Stimulated activated CD8-positive, alpha-beta memory T cell treated with anti-CD3 and anti-CD28 coated beads, Interleukin-12 subunit alpha, Interleukin-12 subunit beta, amount 100 ng/mL, for 1 hour (primary cell): Measurements from ENCODE around the gene RGS10.

Experiments used
- DNase-seq: peaks from one replicate; pipeline ENCODE4 v3.0.0-alpha.2; 2020; ENCODE audit warnings: low read depth

Gene RGS10

DNA sequence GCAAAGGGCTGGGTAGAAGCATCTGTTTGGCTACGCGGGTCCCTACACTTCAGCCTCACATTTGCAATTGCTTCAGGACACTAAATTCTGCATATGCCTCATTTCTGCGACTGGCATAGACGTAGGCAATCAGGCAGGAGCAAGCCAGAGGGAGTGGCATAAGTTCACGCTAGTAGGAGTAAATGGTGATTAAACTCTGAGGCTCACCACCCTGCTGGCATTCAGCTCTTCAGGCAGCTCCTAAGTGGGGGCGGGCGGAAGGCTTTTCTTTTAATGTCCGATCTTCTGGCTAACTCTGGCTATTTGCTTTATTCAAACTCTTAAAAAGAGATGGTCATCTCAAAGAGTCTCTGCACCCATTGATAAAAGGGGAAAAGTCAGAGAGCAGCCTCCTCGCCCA lies 45.3 kb downstream of the RGS10 start:
- no peak for DNase-seq

GRCh38 chr10:119496273-119496672 lies 46.2 kb downstream of the RGS10 start:
- no peak for DNase-seq

DNA sequence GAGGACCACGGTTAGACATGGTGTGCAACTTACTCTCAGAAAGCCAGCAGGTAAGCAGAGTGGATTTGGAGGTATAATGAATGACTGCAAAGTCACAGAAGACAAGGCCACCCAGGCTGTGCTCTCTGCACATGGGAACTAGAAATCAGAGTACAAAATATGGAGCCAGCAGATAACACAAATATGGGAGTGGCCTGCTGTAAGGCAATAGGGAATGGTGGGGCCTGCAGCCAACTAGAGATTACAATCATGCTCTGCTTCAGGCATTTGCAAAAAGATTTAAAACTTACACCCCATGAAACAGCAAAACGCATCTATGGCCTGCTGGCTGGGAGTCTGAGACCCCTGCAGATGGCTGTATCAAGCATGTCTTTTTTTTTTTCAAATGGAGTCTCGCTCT lies 47.0 kb downstream of the RGS10 start:
- DNase-seq, result no peak

GRCh38 chr10:119495021-119495505 lies 47.5 kb downstream of the RGS10 start:
- no peak for DNase-seq

- no peak for DNase-seq
These were observed 48.1 kb downstream of the RGS10 start for GRCh38 chr10:119494236-119495020.

- DNase-seq, result no peak
These were observed 49.4 kb downstream of the RGS10 start for GRCh38 chr10:119493155-119493554.

GRCh38 chr10:119491966-119492757 lies 50.4 kb downstream of the RGS10 start:
- no peak for DNase-seq

DNA sequence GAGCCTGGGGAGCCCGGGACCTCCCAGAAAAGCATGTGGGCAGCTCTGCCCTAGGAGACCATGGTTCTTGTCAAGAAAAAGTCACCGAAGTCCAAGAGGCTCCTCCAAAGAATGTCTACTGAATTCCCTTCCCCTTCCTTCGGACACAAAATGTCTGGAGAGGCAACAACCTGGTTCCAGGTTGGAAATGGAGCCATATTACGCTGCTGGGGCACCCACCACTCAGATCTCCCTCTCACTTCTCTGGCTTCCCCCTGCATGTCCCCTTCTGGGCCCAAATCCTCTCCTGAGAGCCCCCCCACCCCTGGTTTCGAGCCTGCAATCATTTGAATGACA lies 52.6 kb downstream of the RGS10 start:
- DNase-seq, result no peak

DNA sequence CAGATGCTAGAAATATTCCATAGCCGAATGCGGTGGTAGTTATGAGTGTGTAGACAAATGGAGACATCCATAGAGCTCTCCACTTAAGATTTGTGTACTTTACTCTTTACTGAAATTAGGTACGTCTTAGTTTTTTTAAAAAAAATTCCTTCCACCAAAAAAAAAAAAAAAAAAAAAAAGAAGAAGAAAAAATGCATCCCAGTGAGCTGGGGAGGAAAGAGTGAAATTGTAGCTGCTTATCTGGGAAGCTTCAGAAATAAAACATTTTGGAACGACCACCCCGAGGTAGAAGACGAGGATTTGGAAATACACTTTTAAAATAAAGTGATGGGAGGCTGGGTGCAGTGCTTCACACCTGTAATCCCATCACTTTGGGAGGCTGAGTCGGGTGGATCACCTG lies 53.8 kb downstream of the RGS10 start:
- no peak for DNase-seq

GRCh38 chr10:119483839-119484238 lies 58.7 kb downstream of the RGS10 start:
- no peak for DNase-seq

DNA sequence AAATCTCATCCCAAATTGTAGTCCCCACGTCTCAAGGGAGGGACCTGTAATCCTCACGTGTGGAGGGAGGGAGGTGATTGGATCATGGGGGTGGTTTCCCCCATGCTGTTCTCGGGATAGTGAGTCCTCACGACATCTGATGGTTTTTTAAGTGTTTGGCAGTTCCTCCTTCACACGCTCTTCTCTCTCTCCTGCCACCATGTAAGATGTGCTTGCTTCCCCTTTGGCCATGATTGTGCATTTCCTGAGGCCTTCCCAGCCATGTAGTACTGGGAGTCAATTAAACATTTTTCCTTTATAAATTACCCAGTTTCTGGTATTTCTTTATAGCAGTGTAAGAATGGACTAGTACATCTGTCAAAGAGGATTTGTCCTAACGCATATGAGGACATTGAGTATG lies 59.5 kb downstream of the RGS10 start:
- no peak for DNase-seq

DNA sequence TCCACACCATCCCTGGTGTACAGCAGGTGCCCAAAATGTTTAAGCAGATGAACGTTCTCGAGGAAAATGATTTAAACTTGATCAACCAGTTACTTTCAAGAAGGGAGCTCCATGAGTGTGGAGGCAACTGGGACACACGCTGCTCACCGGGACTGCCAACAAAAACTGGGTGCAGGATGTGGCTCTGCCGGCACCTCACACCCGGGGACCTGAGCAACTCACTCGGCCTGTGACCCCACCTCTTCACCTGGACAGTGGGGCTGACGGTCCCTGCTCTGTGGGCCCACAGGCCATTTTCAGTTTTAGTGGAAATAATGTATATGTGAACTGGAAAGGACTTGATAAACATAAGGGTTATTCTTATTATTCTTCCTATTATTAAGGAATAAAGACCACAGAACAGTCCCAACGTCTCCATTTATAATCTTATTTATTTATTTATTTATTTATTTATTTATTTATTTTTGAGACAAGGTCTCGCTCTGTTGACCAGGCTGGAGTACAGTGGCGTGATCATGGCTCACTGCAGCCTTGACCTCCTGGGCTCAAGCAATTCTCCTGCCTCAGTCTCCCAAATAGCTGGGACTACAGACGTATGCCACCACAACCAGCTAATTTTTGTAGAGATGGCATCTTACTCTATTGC lies 60.6 kb downstream of the RGS10 start:
- no peak for DNase-seq

DNA sequence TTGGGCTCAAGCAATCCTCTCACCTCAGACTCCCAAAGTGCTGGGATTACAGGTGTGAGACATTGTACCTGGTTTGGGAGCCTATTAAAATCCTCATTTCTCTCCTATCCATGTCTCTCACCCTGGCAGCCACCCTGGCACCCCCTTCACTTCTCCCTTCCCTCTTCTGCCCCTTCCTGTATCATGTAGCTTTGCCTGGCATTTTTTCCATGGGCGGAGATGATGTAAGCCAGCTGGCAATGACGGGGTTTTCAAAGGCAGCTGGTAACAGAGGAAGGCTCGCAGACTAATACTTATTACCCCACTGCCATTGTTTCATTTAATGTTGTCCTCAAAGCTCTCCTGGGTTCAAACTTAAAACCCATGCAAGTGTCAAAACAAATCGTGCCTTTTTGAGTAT lies 61.9 kb downstream of the RGS10 start:
- no peak for DNase-seq

- no peak for DNase-seq
These were observed 63.0 kb downstream of the RGS10 start for GRCh38 chr10:119479532-119479931.

DNA sequence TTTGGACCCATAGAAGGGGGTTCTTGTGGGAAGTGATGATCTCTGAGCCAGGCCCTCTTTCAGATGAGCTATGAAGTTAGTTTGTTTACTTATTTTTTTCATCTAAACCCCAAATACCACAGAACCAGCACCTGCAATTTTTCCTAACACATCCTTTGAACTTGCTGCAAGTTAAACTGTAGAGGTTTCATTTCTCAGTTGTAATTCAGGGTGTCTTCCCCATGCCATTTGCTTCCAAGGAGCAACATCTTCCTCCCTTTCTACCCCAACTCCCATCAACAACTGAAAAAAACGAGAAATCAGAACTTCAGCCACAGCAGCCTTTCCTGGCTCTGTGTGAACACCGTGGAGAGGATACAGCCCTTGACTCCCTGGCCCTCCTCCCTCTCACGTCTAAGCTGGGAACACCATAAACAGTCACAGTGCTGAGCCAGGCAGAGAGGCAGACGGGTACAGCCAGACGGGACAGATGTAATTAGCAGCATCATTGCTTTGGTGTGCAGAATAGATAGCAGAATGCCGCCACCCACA lies 63.6 kb downstream of the RGS10 start:
- DNase-seq, result no peak

GRCh38 chr10:119478111-119478802 lies 64.3 kb downstream of the RGS10 start:
- no peak for DNase-seq

GRCh38 chr10:119477444-119477843 lies 65.1 kb downstream of the RGS10 start:
- DNase-seq, result no peak

DNA sequence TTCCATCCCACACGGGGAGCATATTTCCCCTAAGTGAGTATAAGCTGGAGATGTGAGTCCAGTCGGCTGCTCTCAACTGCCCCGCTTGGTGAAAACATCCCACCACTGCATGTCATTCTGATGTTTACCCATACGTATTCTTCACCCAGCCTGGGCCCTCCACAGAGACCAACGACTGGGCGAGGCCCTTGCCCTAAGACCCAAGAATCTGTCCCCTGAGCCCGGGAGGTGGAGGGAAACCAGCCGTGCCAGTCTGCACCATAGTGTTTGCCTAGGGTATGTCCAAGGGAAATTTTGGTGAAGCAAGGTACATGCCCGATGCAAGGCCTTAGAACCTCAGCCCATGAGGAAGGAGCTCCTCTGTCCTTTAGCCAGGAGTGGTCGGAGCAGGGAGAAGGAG lies 67.9 kb downstream of the RGS10 start:
- no peak for DNase-seq

- no peak for DNase-seq
These were observed 68.7 kb downstream of the RGS10 start for GRCh38 chr10:119473771-119474170.

GRCh38 chr10:119470920-119471702 lies 71.4 kb downstream of the RGS10 start:
- no peak for DNase-seq

DNA sequence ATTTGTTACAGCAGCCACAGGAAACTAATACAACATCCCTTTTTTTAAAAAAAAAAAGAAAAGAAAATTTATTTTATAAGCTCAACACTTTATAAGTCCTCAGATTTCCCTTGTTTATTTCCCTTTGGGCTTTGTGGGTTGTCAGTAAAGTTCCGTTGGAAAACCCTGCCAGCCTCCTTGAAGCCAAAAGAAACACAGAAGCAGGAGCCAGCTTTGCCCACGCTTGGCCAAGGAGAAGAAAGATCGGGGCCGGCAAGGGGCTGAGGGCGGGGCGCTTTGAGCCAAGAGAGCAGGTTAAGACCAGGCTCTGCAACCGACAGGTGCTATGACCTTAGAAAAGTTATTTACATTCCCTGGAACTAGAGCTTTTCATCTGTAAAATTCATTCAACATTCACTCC lies 72.7 kb downstream of the RGS10 start:
- no peak for DNase-seq
